ENCODE data around the gene MAPK14.

DNA sequence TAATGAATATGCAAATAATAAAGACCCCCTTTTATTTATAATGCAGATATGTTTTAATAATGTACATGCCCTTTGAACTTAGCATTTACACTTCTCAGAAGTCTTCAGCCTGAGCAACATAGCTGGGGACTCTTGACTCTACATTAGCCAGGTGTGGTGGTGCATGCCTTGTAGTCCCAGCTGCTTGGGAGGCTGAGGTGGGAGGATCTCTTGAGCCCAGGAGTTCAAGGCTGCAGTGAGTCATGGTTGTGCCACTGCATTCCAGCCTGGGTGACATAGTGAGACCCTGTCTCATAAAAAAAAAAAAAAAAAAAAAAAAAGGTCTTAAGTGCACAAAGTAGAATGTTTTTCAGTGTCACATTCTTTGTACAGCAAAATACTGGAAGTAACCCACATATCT lies 85.4 kb downstream of the MAPK14 start:
- TF ChIP-seq, protein P1, sequence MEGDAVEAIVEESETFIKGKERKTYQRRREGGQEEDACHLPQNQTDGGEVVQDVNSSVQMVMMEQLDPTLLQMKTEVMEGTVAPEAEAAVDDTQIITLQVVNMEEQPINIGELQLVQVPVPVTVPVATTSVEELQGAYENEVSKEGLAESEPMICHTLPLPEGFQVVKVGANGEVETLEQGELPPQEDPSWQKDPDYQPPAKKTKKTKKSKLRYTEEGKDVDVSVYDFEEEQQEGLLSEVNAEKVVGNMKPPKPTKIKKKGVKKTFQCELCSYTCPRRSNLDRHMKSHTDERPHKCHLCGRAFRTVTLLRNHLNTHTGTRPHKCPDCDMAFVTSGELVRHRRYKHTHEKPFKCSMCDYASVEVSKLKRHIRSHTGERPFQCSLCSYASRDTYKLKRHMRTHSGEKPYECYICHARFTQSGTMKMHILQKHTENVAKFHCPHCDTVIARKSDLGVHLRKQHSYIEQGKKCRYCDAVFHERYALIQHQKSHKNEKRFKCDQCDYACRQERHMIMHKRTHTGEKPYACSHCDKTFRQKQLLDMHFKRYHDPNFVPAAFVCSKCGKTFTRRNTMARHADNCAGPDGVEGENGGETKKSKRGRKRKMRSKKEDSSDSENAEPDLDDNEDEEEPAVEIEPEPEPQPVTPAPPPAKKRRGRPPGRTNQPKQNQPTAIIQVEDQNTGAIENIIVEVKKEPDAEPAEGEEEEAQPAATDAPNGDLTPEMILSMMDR (conservative IDR thresholded peaks at IDR 0.05 in 1 of 2, IDR thresholded peaks at IDR 0.05 in 1 of 2; ENCODE audit: low read depth in 1 of 2, low read length in 2 of 2) = no peak
- no peak for TF ChIP-seq EZH2 (IDR thresholded peaks at IDR 0.05; ENCODE audit: low read length, missing control alignments)

All from fibroblast of lung (primary cell).